GM21423 (cell line): ENCODE results near the gene AGFG2.
"Not testable (repeated sequence)": the region's sequence is repeated elsewhere in the genome, so short reads cannot be mapped to it uniquely, and the experiment has no call there.

Experiments used
- ATAC-seq: cut with Tn5 transposase; IDR thresholded peaks from one replicate; pipeline ENCODE4 v1.9.1; 2021; ENCODE audit warnings: mild to moderate bottlenecking, moderate library complexity; ENCODE audit not compliant: unreplicated experiment

Gene AGFG2

GRCh38 chr7:100520138-100520537, 18.9 kb upstream of the AGFG2 start:
- no peak for ATAC-seq

GRCh38 chr7:100521076-100521475, 17.9 kb upstream of the AGFG2 start:
- ATAC-seq, result no peak

- not testable (repeated sequence) for ATAC-seq
Observed at GRCh38 chr7:100521909-100522593, 17.0 kb upstream of the AGFG2 start.

- not testable (repeated sequence) for ATAC-seq
Observed at GRCh38 chr7:100523192-100523591, 15.8 kb upstream of the AGFG2 start.

GRCh38 chr7:100528108-100528866, 10.7 kb upstream of the AGFG2 start:
- ATAC-seq, result not testable (repeated sequence)

GRCh38 chr7:100532165-100533022, 6.6 kb upstream of the AGFG2 start:
- ATAC-seq, result no peak

- ATAC-seq, result not testable (repeated sequence)
Observed at GRCh38 chr7:100535982-100536381, 3.0 kb upstream of the AGFG2 start.

GRCh38 chr7:100536695-100537094, 2.3 kb upstream of the AGFG2 start:
- not testable (repeated sequence) for ATAC-seq

GRCh38 chr7:100538348-100538653, 702 bp upstream of the AGFG2 start:
- ATAC-seq, result no peak

GRCh38 chr7:100539436-100540006, 518 bp downstream of the AGFG2 start:
- no peak for ATAC-seq

GRCh38 chr7:100540073-100540723, 1.2 kb downstream of the AGFG2 start:
- no peak for ATAC-seq

GRCh38 chr7:100541309-100541708, 2.3 kb downstream of the AGFG2 start:
- ATAC-seq, result not testable (repeated sequence)

- no peak for ATAC-seq
Observed at GRCh38 chr7:100543586-100543985, 4.6 kb downstream of the AGFG2 start.

- no peak for ATAC-seq
Observed at GRCh38 chr7:100544386-100544785, 5.4 kb downstream of the AGFG2 start.

- no peak for ATAC-seq
Observed at GRCh38 chr7:100544967-100545359, 6.0 kb downstream of the AGFG2 start.

- ATAC-seq, result peak; percentile 58
Observed at GRCh38 chr7:100545360-100546128, 6.5 kb downstream of the AGFG2 start.

- ATAC-seq, result peak; percentile 34
Observed at GRCh38 chr7:100546129-100546925, 7.3 kb downstream of the AGFG2 start.

GRCh38 chr7:100546926-100547800, 8.2 kb downstream of the AGFG2 start:
- no peak for ATAC-seq
